Measurements from ENCODE around the gene NLRP3.
"Not testable (repeated sequence)": the region's sequence is repeated elsewhere in the genome, so short reads cannot be mapped to it uniquely, and the experiment has no call there.

NLRP3 gene

GRCh38 chr1:247390116-247390791, 25.7 kb upstream of the NLRP3 start:
- peak; percentile 69 to 72 for DNase-seq (ENCODE audit: low read depth in 2 of 2, low spot score in 1 of 2)

DNA sequence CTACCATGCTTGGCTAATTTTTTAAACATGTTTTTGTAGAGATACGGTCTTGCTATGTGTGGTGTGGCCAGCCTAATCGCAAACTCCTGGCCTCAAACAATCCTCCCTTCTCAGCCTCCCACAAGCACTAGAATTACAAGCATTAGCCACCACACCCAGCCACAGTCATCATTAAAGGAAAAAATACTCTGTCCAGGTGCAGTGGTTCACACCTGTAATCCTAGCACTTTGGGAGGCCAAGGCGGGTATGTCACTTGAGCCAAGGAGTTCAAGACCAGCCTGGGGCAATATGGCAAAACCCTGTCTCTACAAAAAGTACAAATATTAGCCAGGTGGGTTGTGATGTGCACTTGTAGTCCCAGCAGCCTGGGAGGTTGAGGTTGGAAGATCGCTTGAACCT, 25.0 kb upstream of the NLRP3 start:
- DNase-seq (ENCODE audit: low read depth in 2 of 2, low spot score in 1 of 2), result no peak

DNA sequence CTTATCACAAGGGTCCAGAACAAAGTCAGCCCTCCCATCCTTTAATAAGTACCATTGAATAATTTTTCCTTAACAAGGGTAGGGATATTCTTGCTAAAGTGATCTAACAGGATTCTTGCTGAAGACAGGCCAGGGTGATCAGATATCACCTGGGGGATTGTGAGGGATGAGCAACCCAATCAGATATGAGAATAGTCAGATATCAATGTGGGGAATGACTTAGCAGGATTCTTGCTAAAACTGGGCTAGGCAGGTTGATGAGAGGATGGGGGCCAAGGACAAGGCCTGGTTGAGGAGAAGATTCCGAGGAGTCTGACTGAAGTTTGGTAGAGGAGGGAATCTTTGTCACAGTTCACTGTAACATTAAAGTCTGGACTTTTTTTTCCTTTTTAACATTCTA, 23.9 kb upstream of the NLRP3 start:
- DNase-seq (ENCODE audit: low read depth in 2 of 2, low spot score in 1 of 2), result no peak

GRCh38 chr1:247395075-247395474, 20.9 kb upstream of the NLRP3 start:
- not testable (repeated sequence) for DNase-seq (ENCODE audit: low read depth in 2 of 2, low spot score in 1 of 2)

GRCh38 chr1:247400685-247401084, 15.3 kb upstream of the NLRP3 start:
- DNase-seq (ENCODE audit: low read depth in 2 of 2, low spot score in 1 of 2), result no peak

- no peak for DNase-seq (ENCODE audit: low read depth in 2 of 2, low spot score in 1 of 2)
Observed at GRCh38 chr1:247401310-247402119, 14.5 kb upstream of the NLRP3 start.

DNA sequence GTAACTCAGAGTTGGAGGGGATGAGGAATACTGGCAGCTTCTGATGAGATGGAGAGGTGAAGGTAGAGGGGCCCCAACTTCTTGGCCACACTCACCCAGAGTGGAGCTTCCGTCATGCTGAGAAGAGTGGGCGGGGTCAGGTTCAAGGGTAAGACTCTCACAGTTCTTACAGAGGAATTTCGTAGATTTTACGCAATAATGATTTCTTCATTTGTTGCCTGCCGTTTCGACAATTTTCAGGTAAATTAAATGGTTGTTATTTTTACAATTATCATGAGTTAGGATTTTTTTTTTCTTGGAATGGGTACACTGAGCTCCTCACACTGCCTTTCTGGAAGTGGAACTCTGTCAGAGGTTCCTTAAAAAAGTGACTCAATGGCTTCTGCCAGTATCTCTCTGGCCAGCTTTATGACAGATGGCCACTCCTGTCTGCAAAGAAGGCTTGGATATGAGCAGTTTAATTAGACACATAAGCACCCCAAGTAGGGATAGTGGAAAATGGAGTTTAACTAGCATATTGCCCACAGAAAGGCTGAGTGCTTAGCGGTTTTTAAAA, 13.8 kb upstream of the NLRP3 start:
- DNase-seq (ENCODE audit: low read depth in 2 of 2, low spot score in 1 of 2), result no peak

DNA sequence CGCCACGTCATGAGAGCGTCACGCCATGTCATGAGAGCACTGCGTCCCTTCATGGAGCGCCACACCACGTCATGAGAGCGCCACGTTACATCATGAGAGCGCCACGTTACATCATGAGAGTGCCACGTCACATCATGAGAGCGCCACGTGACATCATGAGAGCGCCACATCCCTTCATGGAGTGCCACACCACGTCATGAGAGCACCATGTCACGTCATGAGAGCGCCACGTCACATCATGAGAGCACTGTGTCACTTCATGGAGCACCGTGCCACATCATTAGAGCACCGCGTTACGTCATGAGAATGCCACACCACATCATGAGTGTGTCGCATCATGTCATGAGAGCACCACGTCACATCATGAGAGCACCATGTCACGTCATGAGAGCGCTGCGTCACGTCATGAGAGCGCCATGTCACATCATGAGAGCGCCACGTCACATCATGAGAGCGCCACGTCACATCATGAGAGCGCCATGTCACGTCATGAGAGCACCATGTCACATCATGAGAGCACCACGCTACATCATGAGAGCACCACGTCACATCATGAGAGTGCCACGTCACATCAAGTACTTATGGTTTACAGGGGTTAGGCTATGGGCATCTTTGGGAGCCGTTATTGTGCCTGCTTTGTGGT, 9.8 kb upstream of the NLRP3 start:
- DNase-seq (ENCODE audit: low read depth in 2 of 2, low spot score in 1 of 2), result no peak

- DNase-seq (ENCODE audit: low read depth in 2 of 2, low spot score in 1 of 2), result peak; percentile 16 to 35
Observed at GRCh38 chr1:247407180-247407616, 8.8 kb upstream of the NLRP3 start.

DNA sequence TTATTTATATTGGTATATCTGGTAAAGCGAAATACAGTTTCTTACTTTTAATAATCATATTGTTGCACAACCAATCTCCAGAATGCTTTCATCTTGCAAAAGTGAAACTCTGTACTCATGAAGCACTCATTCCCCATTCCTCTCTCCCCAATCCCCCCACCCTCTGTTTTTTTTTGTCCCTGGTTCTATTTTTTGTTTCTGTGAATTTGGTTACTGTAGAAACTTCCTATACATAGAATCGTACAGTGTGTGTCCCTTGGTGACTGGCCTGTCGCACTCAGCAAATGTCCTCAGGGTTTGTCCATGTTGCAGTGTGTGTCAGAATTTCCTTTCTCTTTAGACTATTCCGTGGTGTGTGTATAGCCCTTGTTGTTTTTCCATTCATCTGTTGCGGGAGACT, 7.9 kb upstream of the NLRP3 start:
- DNase-seq (ENCODE audit: low read depth in 2 of 2, low spot score in 1 of 2), result no peak

DNA sequence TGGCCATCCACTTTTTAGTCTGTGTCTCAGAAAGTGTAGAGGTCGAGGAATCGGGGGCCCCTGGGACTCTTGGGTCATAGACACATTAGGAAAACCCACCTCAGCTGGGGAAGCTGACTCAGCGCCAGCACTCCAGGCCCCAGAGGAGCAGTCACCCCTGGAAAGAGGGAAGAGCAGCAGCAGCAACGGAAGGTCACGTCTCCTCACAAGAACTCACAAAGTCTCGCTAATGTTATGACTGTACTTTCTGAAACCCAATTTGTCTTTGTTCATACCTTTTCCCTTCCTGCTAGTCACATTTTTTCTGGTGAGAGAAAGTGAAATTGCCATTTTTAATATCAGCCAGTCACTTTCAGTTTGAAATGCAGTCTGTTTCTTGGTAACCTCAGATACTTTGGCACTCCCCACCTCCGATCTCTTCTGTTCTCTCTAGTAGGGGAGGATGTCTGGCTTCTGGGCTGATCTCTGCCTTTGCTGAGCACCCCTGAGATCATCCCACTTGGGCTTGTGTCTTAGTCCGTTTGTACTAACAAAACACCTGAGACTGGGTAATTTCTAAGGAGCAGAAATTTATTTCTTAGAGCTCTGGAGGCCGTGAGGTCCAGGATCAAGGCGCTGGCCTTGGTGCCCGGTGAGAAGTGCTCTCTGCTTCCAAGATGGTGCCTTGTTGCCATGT, 6.0 kb upstream of the NLRP3 start:
- DNase-seq (ENCODE audit: low read depth in 2 of 2, low spot score in 1 of 2), result no peak

- no peak for DNase-seq (ENCODE audit: low read depth in 2 of 2, low spot score in 1 of 2)
Observed at GRCh38 chr1:247411621-247412327, 4.2 kb upstream of the NLRP3 start.

DNA sequence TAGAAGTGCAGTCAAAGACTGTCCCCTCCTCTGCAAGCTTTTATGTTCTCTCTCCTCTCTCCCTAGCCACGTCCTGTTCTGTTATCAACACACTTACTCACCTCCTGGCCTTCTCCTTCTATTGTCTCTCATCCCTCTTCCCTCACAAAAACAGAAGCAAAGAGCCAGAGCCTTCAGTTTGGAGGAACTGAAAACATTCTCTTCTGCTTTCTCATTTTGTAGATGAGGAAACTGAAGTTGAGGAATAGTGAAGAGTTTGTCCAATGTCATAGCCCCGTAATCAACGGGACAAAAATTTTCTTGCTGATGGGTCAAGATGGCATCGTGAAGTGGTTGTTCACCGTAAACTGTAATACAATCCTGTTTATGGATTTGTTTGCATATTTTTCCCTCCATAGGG, 1.9 kb downstream of the NLRP3 start:
- no peak for DNase-seq (ENCODE audit: low read depth in 2 of 2, low spot score in 1 of 2)

DNA sequence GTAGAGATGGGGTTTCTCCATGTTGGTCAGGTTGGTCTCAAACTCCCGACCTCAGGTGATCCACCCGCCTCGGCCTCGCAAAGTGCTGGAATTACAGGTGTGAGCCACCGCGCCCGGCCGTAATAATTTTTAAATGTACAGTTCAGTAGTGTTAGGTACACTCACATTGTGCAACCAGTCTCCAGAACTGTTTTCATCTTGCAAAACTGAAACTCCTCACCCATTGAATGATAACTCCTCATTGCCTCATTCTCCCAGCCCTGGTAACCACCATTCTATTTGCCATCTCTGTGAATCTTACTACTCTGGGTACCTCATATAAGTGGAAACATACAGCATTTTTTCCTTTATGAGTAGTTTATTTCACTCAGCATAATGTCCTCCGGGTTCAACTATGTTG, 3.4 kb downstream of the NLRP3 start:
- DNase-seq (ENCODE audit: low read depth in 2 of 2, low spot score in 1 of 2), result no peak

DNA sequence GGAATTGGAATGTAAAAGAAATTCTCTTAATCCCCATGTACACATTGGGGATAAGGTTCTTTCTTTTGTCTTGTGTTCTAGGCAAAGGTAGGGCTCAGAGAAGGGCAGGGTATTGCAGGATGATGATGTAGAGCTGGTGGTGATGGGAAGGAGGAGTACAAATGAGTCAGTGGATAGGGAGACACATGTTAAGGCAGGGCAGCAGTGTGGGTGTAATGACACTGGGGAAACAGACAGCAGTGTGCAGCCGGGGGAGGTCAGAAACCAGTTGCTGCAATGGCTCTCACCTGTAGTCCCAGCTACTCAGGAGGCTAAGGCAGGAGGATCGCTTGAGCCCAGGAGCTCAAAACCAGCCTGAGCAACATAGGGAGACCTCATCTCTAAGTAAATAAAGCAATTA, 5.1 kb downstream of the NLRP3 start:
- DNase-seq (ENCODE audit: low read depth in 2 of 2, low spot score in 1 of 2), result no peak

DNA sequence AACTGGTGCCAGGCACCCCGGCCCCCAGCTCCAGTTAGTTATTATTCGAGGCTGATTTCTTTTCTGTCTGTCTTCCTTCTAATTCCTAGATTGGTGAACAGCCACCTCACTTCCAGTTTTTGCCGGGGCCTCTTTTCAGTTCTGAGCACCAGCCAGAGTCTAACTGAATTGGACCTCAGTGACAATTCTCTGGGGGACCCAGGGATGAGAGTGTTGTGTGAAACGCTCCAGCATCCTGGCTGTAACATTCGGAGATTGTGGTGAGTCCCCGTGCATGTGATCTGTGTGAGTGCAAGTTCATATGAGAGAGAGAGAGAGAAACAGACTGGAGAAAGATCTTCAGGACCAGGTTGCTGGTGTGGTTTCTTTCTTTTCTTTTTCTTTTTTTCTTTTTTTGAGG, 13.5 kb downstream of the NLRP3 start:
- no peak for DNase-seq (ENCODE audit: low read depth in 2 of 2, low spot score in 1 of 2)

GRCh38 chr1:247430434-247430833, 14.5 kb downstream of the NLRP3 start:
- no peak for DNase-seq (ENCODE audit: low read depth in 2 of 2, low spot score in 1 of 2)

DNA sequence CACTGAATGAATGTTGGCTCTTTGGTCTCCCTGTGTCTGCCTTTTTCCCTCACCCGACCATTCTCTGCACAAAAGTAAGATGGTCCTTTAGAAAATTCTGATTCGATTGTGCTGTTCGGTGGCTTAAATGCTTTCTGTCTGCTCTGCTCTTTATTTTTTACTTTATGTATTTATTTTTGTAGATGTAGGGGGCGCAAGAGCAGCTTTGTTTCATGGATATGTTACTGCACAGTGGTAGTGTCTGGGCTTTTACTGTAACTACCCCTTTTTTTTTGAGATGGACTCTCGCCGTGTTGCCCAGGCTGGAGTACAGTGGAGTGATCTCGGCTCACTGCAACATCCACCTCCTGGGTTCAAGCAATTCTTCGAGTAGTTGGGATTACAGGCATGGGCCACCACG, 15.7 kb downstream of the NLRP3 start:
- no peak for DNase-seq (ENCODE audit: low read depth in 2 of 2, low spot score in 1 of 2)

GRCh38 chr1:247434005-247434404, 18.0 kb downstream of the NLRP3 start:
- no peak for DNase-seq (ENCODE audit: low read depth in 2 of 2, low spot score in 1 of 2)

DNA sequence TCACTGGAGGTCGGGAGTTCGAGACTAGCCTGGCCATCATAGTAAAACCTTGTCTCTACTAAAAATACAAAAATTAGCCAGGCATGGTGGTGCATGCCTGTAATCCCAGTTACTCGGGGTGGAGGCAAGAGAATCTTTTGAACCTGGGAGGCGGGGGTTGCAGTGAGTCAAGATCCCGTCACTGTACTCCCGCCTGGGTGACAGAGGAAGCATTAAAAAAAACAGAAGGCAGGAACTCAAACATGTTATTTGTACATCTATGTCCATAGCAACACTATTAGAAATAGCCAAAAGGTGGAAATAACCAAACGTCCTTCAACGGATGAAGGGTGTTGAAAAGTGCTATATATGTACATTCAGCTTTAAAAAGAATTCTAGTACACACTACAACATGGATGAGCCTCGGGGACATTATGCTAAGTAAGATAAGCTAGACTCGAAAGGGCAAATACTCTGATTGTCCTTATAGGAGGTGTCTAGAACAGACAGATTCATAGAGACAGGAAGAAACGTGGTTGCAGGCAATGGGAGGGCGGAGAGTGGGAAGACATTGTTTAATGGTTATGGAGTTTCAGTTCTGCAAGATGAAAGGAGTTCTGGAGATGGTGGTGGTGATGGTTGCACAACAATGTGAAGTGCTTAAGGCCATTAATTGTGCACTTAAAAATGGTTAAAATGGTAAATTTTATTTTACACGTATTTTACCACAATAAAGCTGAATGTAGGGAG, 19.2 kb downstream of the NLRP3 start:
- DNase-seq (ENCODE audit: low read depth in 2 of 2, low spot score in 1 of 2), result no peak

All from stimulated activated CD8-positive, alpha-beta memory T cell treated with anti-CD3 and anti-CD28 coated beads, Interleukin-4, amount 100 ng/mL, for 1 hour (primary cell).